IMR-90 (cell line): ENCODE measurements around the gene FYB2. TPM values are rescaled to one million over a fixed set of nuclear protein-coding genes. Genes with fewer than 3 reads are reported as not detected.

Experiments used
- ATAC-seq: fragments of 200-7000 bp; cut with Tn5 transposase; 2 replicates; pipeline ENCODE4 v1.9.1; 2020; ENCODE audit warnings: low read depth, mild to moderate bottlenecking, moderate library complexity
- BruUV-seq: library from RNA; stranded (reverse); fragments of 400-500 nt; replicated peaks from 2 replicates; lab custom pipeline; 2021; lab: Mats Ljungman, UMichigan
- CTCF ChIA-PET: fragments of 300-600 bp; formaldehyde crosslinking; extraction: SDS; loops from one replicate; lab custom pipeline; 2021; ENCODE audit warnings: antibody characterized with exemption; lab: Yijun Ruan, JAX
- POLR2A ChIA-PET: fragments of 300-600 bp; sonication (Branson Sonifier 250); formaldehyde crosslinking; loops from one replicate; lab custom pipeline; 2022; ENCODE audit warnings: antibody characterized with exemption; ENCODE audit not compliant: unreplicated experiment; lab: Charles Lee
- DNase-seq: peaks from one replicate; pipeline ENCODE4 v3.0.0; 2013
- H2AFZ ChIP-seq: replicated peaks from 2 replicates; pipeline ENCODE3; 2013; ENCODE audit warnings: low read length, mild to moderate bottlenecking; ENCODE audit not compliant: poor library complexity
- H2AK5ac ChIP-seq: 2 replicates; pipeline ENCODE4 v1.6.1; 2013; ENCODE audit warnings: low read depth, low read length, inconsistent platforms
- H2AK9ac ChIP-seq: replicated peaks from 2 replicates; pipeline ENCODE3; 2013; ENCODE audit warnings: mild to moderate bottlenecking, low read depth, low read length, moderate library complexity; ENCODE audit not compliant: poor library complexity
- H2BK120ac ChIP-seq: 2 replicates; pipeline ENCODE4 v1.6.1; 2013; ENCODE audit warnings: low read depth, low read length, inconsistent platforms
- H2BK15ac ChIP-seq: 3 replicates; pipeline ENCODE4 v1.6.1; 2013; ENCODE audit warnings: low read depth, low read length, inconsistent platforms
- H2BK20ac ChIP-seq: 2 replicates; pipeline ENCODE4 v1.6.1; 2013; ENCODE audit warnings: low read depth, mild to moderate bottlenecking, inconsistent platforms, low read length, moderate library complexity
- H2BK5ac ChIP-seq: 2 replicates; pipeline ENCODE4 v1.6.1; 2013; ENCODE audit warnings: mild to moderate bottlenecking, low read depth, low read length, inconsistent platforms; ENCODE audit not compliant: poor library complexity, severe bottlenecking
- H3K14ac ChIP-seq: replicated peaks from 2 replicates; pipeline ENCODE4 v1.6.1; 2013; ENCODE audit warnings: low read depth, low read length, inconsistent platforms
- H3K18ac ChIP-seq: 2 replicates; pipeline ENCODE4 v1.6.1; 2013; ENCODE audit warnings: low read depth, low read length, control low read depth
- H3K23ac ChIP-seq: 2 replicates; pipeline ENCODE4 v1.6.1; 2013; ENCODE audit warnings: low read depth, low read length, inconsistent platforms
- H3K27ac ChIP-seq: 2 replicates; pipeline ENCODE4 v1.5.1; 2013; ENCODE audit warnings: mild to moderate bottlenecking, control low read depth, low read length; ENCODE audit not compliant: insufficient read depth
- H3K27me3 ChIP-seq: 2 replicates; pipeline ENCODE4 v1.6.1; 2013; ENCODE audit warnings: low read length; ENCODE audit not compliant: control insufficient read depth, insufficient read depth
- H3K36me3 ChIP-seq: 2 replicates; pipeline ENCODE4 v1.6.1; 2013; ENCODE audit warnings: low read length, mixed read lengths; ENCODE audit not compliant: control insufficient read depth, insufficient read depth
- H3K4ac ChIP-seq: 2 replicates; pipeline ENCODE4 v1.6.1; 2013; ENCODE audit warnings: low read depth, low read length, inconsistent platforms
- H3K4me1 ChIP-seq: 2 replicates; pipeline ENCODE4 v1.6.1; 2013; ENCODE audit warnings: low read length, mixed read lengths; ENCODE audit not compliant: control insufficient read depth, insufficient read depth
- H3K4me2 ChIP-seq: 2 replicates; pipeline ENCODE4 v1.6.1; 2013; ENCODE audit warnings: low read depth, mild to moderate bottlenecking, control low read depth, low read length, moderate library complexity
- H3K4me3 ChIP-seq: 2 replicates; pipeline ENCODE4 v1.5.1; 2013; ENCODE audit warnings: low read depth, mild to moderate bottlenecking, control low read depth, low read length, moderate library complexity; ENCODE audit not compliant: insufficient read depth
- H3K56ac ChIP-seq: 2 replicates; pipeline ENCODE4 v1.6.1; 2013; ENCODE audit warnings: low read length, inconsistent platforms; ENCODE audit not compliant: insufficient read depth; ENCODE audit errors: extremely low read depth
- H3K79me1 ChIP-seq, 2 experiments: 2 replicates each; pipeline ENCODE4 v1.6.1; 2013; ENCODE audit warnings: low read length in 2 of 2, inconsistent platforms in 1 of 2, low read depth in 1 of 2
- H3K9ac ChIP-seq: 2 replicates; pipeline ENCODE4 v1.6.1; 2013; ENCODE audit warnings: low read depth, low read length, control low read depth
- H3K9me1 ChIP-seq: 2 replicates; pipeline ENCODE4 v1.6.1; 2013; ENCODE audit warnings: low read length, inconsistent platforms; ENCODE audit not compliant: insufficient read depth
- H3K9me3 ChIP-seq: 2 replicates; pipeline ENCODE4 v1.6.1; 2013; ENCODE audit warnings: low read length; ENCODE audit not compliant: control insufficient read depth, insufficient read depth
- H4K20me1 ChIP-seq: 2 replicates; pipeline ENCODE4 v1.6.1; 2013; ENCODE audit warnings: low read length, inconsistent platforms; ENCODE audit not compliant: insufficient read depth
- H4K5ac ChIP-seq: 2 replicates; pipeline ENCODE4 v1.6.1; 2013; ENCODE audit warnings: mild to moderate bottlenecking, low read depth, low read length, control low read depth
- H4K8ac ChIP-seq, 2 experiments: 2 replicates each; pipeline ENCODE4 v1.6.1; 2013; ENCODE audit warnings: low read depth in 2 of 2, low read length in 2 of 2, control low read depth in 1 of 2, inconsistent platforms in 1 of 2
- H4K91ac ChIP-seq: 2 replicates; pipeline ENCODE4 v1.6.1; 2013; ENCODE audit warnings: low read depth, low read length, inconsistent platforms; ENCODE audit not compliant: insufficient read depth
- BHLHE40 ChIP-seq: fragments of 150-350 bp; IDR thresholded peaks from 2 replicates; pipeline ENCODE4 v1.6.1; 2016; ENCODE audit warnings: mild to moderate bottlenecking, low read depth, low read length
- CEBPB ChIP-seq: IDR thresholded peaks from 2 replicates; pipeline ENCODE4 v1.6.1; 2012; ENCODE audit warnings: low read depth, low read length, improper control_type of control experiment
- CHD1 ChIP-seq: IDR thresholded peaks from 2 replicates; pipeline ENCODE4 v1.6.1; 2012; ENCODE audit warnings: low read depth, low read length, improper control_type of control experiment
- CTCF ChIP-seq: conservative IDR thresholded peaks from 2 replicates; pipeline ENCODE4 v1.5.1; 2012; ENCODE audit warnings: mild to moderate bottlenecking, low read depth, low read length, improper control_type of control experiment
- ELK1 ChIP-seq: fragments of 150-350 bp; IDR thresholded peaks from 2 replicates; pipeline ENCODE4 v1.6.1; 2016; ENCODE audit warnings: low read depth, mild to moderate bottlenecking, low read length, moderate library complexity, borderline replicate concordance
- FOS ChIP-seq: fragments of 150-350 bp; IDR thresholded peaks from 2 replicates; pipeline ENCODE4 v1.6.1; 2016; ENCODE audit warnings: low read depth, low read length
- MAFK ChIP-seq: IDR thresholded peaks from 2 replicates; pipeline ENCODE4 v1.6.1; 2012; ENCODE audit warnings: low read depth, low read length, improper control_type of control experiment
- MAZ ChIP-seq: IDR thresholded peaks from 2 replicates; pipeline ENCODE4 v1.6.1; 2012; ENCODE audit warnings: low read depth, mild to moderate bottlenecking, low read length, improper control_type of control experiment, moderate library complexity, borderline replicate concordance
- MXI1 ChIP-seq: IDR thresholded peaks from 2 replicates; pipeline ENCODE4 v1.6.1; 2012; ENCODE audit warnings: low read depth, mild to moderate bottlenecking, low read length, moderate library complexity, borderline replicate concordance
- NFE2L2 ChIP-seq: fragments of 150-350 bp; IDR thresholded peaks from 2 replicates; pipeline ENCODE4 v1.6.1; 2016; ENCODE audit warnings: low read depth, mild to moderate bottlenecking, low read length
- POLR2A ChIP-seq: IDR thresholded peaks from 2 replicates; pipeline ENCODE4 v1.6.1; 2012; ENCODE audit warnings: mild to moderate bottlenecking, low read depth, low read length
- RAD21 ChIP-seq: IDR thresholded peaks from 2 replicates; pipeline ENCODE4 v1.6.1; 2012; ENCODE audit warnings: low read length, improper control_type of control experiment
- RCOR1 ChIP-seq: IDR thresholded peaks from 2 replicates; pipeline ENCODE4 v1.6.1; 2012; ENCODE audit warnings: mild to moderate bottlenecking, low read length, improper control_type of control experiment; ENCODE audit not compliant: insufficient replicate concordance
- RFX5 ChIP-seq: IDR thresholded peaks from 2 replicates; pipeline ENCODE4 v1.8.0; 2012; ENCODE audit warnings: low read depth, mild to moderate bottlenecking, low read length, moderate library complexity
- SMC3 ChIP-seq: fragments of 150-350 bp; IDR thresholded peaks from 2 replicates; pipeline ENCODE4 v1.6.1; 2016; ENCODE audit warnings: low read depth, mild to moderate bottlenecking, antibody characterized with exemption, low read length, moderate library complexity
- USF2 ChIP-seq: fragments of 150-350 bp; IDR thresholded peaks from 2 replicates; pipeline ENCODE4 v1.6.1; 2017; ENCODE audit warnings: mild to moderate bottlenecking, antibody characterized with exemption, low read length, low read depth
- WGBS, 2 experiments: methylation state at CpG; one replicate each; pipeline versions ENCODE4 v1.1.5 to v1.1.7; 2013; ENCODE audit warnings: missing lambda C conversion rate in 2 of 2; ENCODE audit not compliant: insufficient read length in 1 of 2; ENCODE audit errors: extremely low coverage in 2 of 2; 5-methylcytosine and 5-hydroxymethylcytosine counted together
- dilution Hi-C: fragments of 300-500 bp; cut with HindIII; formaldehyde crosslinking; loops from one replicate; pipeline ENCODE4 v1.14.3; 2018; ENCODE audit warnings: low sequenced_read_pairs; ENCODE audit not compliant: unreplicated experiment
- in situ Hi-C: fragments of 300-500 bp; cut with MboI; formaldehyde crosslinking; loops from 3 replicates; pipeline ENCODE4 v1.14.3; 2019; ENCODE audit warnings: low sequenced_read_pairs, inconsistent platforms, mixed read lengths
- intact Hi-C: fragments of 100-400 bp; cut with micrococcal nuclease; formaldehyde crosslinking; loops from 2 replicates; pipeline ENCODE4 v1.10.0; 2022
- polyA plus RNA-seq, 3 experiments: library from polyadenylated mRNA; depleted of rRNA; stranded (reverse); fragments of >200 nt; gene quantifications; 2 replicates each; pipeline ENCODE4 v1.2.3, GENCODE V29; 2012; ENCODE audit warnings: low replicate concordance in 1 of 3
- total RNA-seq: library from RNA; depleted of rRNA; stranded (reverse); fragments of >200 nt; gene quantifications from 2 replicates; pipeline ENCODE4 v1.2.3, GENCODE V29; 2012

Gene FYB2
- total and polyA plus RNA-seq, 2 of the 4 experiments (the other 2 are of a cell fraction): under 0.01 TPM; not detected in 1

GRCh38 chr1:56790036-56790435 is 29.2 kb downstream of the FYB2 start:
- Histone ChIP-seq H2BK5ac (no peak overlapping the region), H3K56ac (no peak overlapping the region), H2BK20ac (no peak overlapping the region), H2AFZ (no peak overlapping the region), H3K14ac (no peak overlapping the region), H3K4ac (no peak overlapping the region), H3K36me3 (no peaks in the 10 kb centered on the region), H4K20me1 (no peaks in the 10 kb centered on the region), H4K5ac (no peak overlapping the region), H4K8ac (no peak overlapping the region), H3K27me3 (no peaks in the 10 kb centered on the region; the same call in 1 of the 2 replicates), H2AK9ac (no peak overlapping the region), H3K18ac (no peak overlapping the region), H3K4me3 (no peak overlapping the region), H3K27ac (no peak overlapping the region), H3K23ac (no peak overlapping the region), H2BK15ac (no peak overlapping the region), H3K9me3 (no peaks in the 10 kb centered on the region), H3K9me1 (no peaks in the 10 kb centered on the region), H4K91ac (no peak overlapping the region), H2BK120ac (no peak overlapping the region), H3K4me1 (no peaks in the 10 kb centered on the region; the same call in 1 of the 2 replicates), H3K9ac (no peak overlapping the region), H3K4me2 (no peak overlapping the region), H3K79me1 (no peaks in the 10 kb centered on the region), H2AK5ac (no peak overlapping the region)
- no peak for DNase-seq
- intact Hi-C loops (no loop called here), in situ Hi-C loops (no loop called here), dilution Hi-C loops (no loop called here)
- CTCF ChIA-PET: no interaction called here
- WGBS, 2 experiments: no CpG with 5 or more reads among the region's 3 CpGs
- TF ChIP-seq MXI1 (no peak), NFE2L2 (no peak), SMC3 (no peak), FOS (no peak), CHD1 (no peak), CEBPB (no peak), POLR2A (no peak), ELK1 (no peak), MAZ (no peak), RCOR1 (no peak), RFX5 (no peak), CTCF (no peak), RAD21 (no peak), USF2 (no peak), MAFK (no peak), BHLHE40 (no peak)
- POLR2A ChIA-PET: no interaction called here
- ATAC-seq: no peak
- BruUV-seq: no TSS peak
